GM23248 (cell line): Measurements from ENCODE around the gene DKC1. TPM values are rescaled to one million over a fixed set of nuclear protein-coding genes. Genes with fewer than 3 reads are reported as not detected.
"Not testable (repeated sequence)": the region's sequence is repeated elsewhere in the genome, so short reads cannot be mapped to it uniquely, and the experiment has no call there.

Experiments used
- DNase-seq: peaks from one replicate; pipeline ENCODE4 v3.0.0-alpha.2; 2015
- H2AFZ ChIP-seq: fragments of 200-600 bp; sonication (generic); 2 replicates; pipeline ENCODE4 v1.6.1; 2016; ENCODE audit warnings: antibody characterized with exemption
- H3F3A ChIP-seq: fragments of 200-600 bp; sonication (generic); 2 replicates; pipeline ENCODE4 v1.6.1; 2016; ENCODE audit warnings: mild to moderate bottlenecking, antibody characterized with exemption, mixed run types; ENCODE audit not compliant: insufficient read depth
- H3K27ac ChIP-seq: fragments of 200-600 bp; sonication (generic); 2 replicates; pipeline ENCODE4 v1.5.1; 2016; ENCODE audit warnings: mild to moderate bottlenecking
- H3K27me3 ChIP-seq: fragments of 200-600 bp; sonication (generic); replicated peaks from 2 replicates; pipeline ENCODE4 v1.6.1; 2016; ENCODE audit warnings: mild to moderate bottlenecking; ENCODE audit not compliant: insufficient read depth
- H3K36me3 ChIP-seq: fragments of 200-600 bp; sonication (generic); 2 replicates; pipeline ENCODE4 v1.6.1; 2016; ENCODE audit warnings: low read depth, mild to moderate bottlenecking
- H3K4me1 ChIP-seq: fragments of 200-600 bp; sonication (generic); 2 replicates; pipeline ENCODE4 v1.6.1; 2016; ENCODE audit warnings: mild to moderate bottlenecking; ENCODE audit not compliant: insufficient read depth
- H3K4me2 ChIP-seq: fragments of 200-600 bp; sonication (generic); one replicate; pipeline ENCODE4 v1.6.1; 2016; ENCODE audit warnings: mild to moderate bottlenecking; ENCODE audit not compliant: unreplicated experiment
- H3K4me3 ChIP-seq: fragments of 200-600 bp; sonication (generic); 2 replicates; pipeline ENCODE4 v1.5.1; 2016; ENCODE audit warnings: mild to moderate bottlenecking
- H3K79me2 ChIP-seq: fragments of 200-600 bp; sonication (generic); 2 replicates; pipeline ENCODE4 v1.6.1; 2016; ENCODE audit warnings: mild to moderate bottlenecking; ENCODE audit not compliant: insufficient read depth
- H3K9ac ChIP-seq: fragments of 200-600 bp; sonication (generic); 2 replicates; pipeline ENCODE4 v1.6.1; 2016; ENCODE audit warnings: mild to moderate bottlenecking
- H3K9me2 ChIP-seq: fragments of 200-600 bp; sonication (generic); 2 replicates; pipeline ENCODE4 v1.6.1; 2016; ENCODE audit warnings: mixed run types, mild to moderate bottlenecking, moderate library complexity; ENCODE audit not compliant: insufficient read depth
- H3K9me3 ChIP-seq: fragments of 200-600 bp; sonication (generic); one replicate; pipeline ENCODE4 v1.6.1; 2017; ENCODE audit warnings: low read depth
- H4K20me1 ChIP-seq: fragments of 200-600 bp; sonication (generic); 2 replicates; pipeline ENCODE4 v1.6.0; 2016; ENCODE audit not compliant: insufficient read depth
- EZH2 ChIP-seq: fragments of 200-600 bp; sonication (generic); IDR thresholded peaks from 2 replicates; pipeline ENCODE4 v1.6.1; 2018; ENCODE audit warnings: antibody characterized with exemption, mild to moderate bottlenecking; ENCODE audit not compliant: insufficient read depth, poor library complexity, severe bottlenecking
- EZH2phosphoT487 ChIP-seq: fragments of 200-600 bp; sonication (generic); IDR thresholded peaks from 2 replicates; pipeline ENCODE4 v1.6.1; 2018; ENCODE audit warnings: antibody characterized with exemption, moderate library complexity, mild to moderate bottlenecking, low read depth; ENCODE audit not compliant: insufficient read depth
- WGBS, 2 experiments: methylation state at CpG; one replicate each; pipeline ENCODE4 v1.1.6; 2015 to 2017; ENCODE audit warnings: low lambda C conversion rate in 2 of 2, low coverage in 1 of 2; ENCODE audit errors: missing lambda C conversion rate in 2 of 2; 5-methylcytosine and 5-hydroxymethylcytosine counted together
- in situ Hi-C: fragments of 300-500 bp; cut with MboI; formaldehyde crosslinking; loops from 2 replicates; pipeline ENCODE4 v1.15.0; 2020
- polyA plus RNA-seq: library from polyadenylated mRNA; unstranded; fragments of >200 nt; fragmentation: Nextera tagmentation; extraction: Ambion mirVana; gene quantifications from 2 replicates; pipeline ENCODE4 v1.2.1, GENCODE V29; 2016
- small RNA-seq: library from RNA; depleted of rRNA; stranded (forward); fragments of <200 nt; gene quantifications from one replicate; pipeline ENCODE3, GENCODE V24; 2014; ENCODE audit warnings: low read depth, low replicate concordance
- total RNA-seq: library from RNA; depleted of rRNA; stranded (reverse); fragments of >200 nt; shearing (Covaris generic); gene quantifications from 2 replicates; pipeline ENCODE4 v1.2.3, GENCODE V29; 2014; rRNA removed

Gene DKC1
- total and polyA plus RNA-seq, 2 experiments from 2014 or later, result 40.1 to 42.9 TPM

DNA sequence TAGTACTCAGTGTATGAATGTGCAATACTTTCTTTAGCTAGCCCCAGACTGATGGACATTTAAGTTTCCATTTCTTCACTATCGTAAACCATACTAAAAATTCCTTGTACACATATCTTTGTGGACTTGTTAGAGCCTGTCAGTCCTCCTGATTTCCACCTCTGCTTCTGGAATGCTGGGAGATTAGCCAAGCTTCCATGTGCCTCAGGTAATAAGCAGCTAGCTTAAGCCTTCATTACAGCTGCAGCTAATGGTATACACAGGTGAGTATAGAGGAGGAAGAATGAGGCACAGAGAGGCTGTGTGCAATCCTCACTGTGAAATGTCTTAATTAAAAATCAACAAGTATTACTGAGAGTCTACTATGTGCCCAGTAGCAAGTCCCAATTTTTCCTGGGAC, 62.0 kb downstream of the DKC1 start:
- TF ChIP-seq EZH2phosphoT487, result no peak
- no peak for TF ChIP-seq EZH2
- Histone ChIP-seq H3K27ac (no peak overlapping the region), H3K9me2 (no peaks in the 10 kb centered on the region), H3F3A (no peaks in the 10 kb centered on the region), H3K9me3 (no peaks in the 10 kb centered on the region), H3K4me2 (no peak overlapping the region), H3K36me3 (no peaks in the 10 kb centered on the region), H3K9ac (no peak overlapping the region), H3K4me3 (no peak overlapping the region), H2AFZ (no peak overlapping the region), H3K27me3 (no peaks in the 10 kb centered on the region), H3K79me2 (no peaks in the 10 kb centered on the region), H4K20me1 (no peaks in the 10 kb centered on the region), H3K4me1 (no peaks in the 10 kb centered on the region)
- in situ Hi-C loops, result loop anchor here (25.0 kb wide), 1 partner anchor 237 kb away; the partner anchor contains the start of gene CTAG1A
- WGBS, 2 experiments, result 86% methylated on average over 1 of the region's 1 CpG
- no peak for DNase-seq

DNA sequence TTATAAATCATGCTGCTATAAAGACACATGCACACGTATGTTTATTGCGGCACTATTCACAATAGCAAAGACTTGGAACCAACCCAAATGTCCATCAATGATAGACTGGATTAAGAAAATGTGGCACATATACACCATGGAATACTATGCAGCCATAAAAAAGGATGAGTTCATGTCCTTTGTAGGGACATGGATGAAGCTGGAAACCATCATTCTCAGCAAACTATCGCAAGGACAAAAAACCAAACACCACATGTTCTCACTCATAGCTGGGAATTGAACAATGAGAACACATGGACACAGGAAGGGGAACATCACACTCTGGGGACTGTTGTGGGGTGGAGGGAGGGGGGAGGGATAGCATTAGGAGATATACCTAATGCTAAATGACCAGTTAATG, 62.9 kb downstream of the DKC1 start:
- not testable (repeated sequence) for H3K9me3 ChIP-seq, H3K27ac ChIP-seq, H4K20me1 ChIP-seq, H3K9me2 ChIP-seq, H3K4me2 ChIP-seq, H3K36me3 ChIP-seq, H3K9ac ChIP-seq, H2AFZ ChIP-seq, DNase-seq, H3F3A ChIP-seq, H3K4me3 ChIP-seq, H3K27me3 ChIP-seq, H3K4me1 ChIP-seq, H3K79me2 ChIP-seq
- in situ Hi-C loops, result loop anchor here (25.0 kb wide), 1 partner anchor 238 kb away; the partner anchor contains the start of gene CTAG1A
- WGBS, 2 experiments, result 62 to 67% methylated on average over 1 to 2 of the region's 3 CpGs

Small RNA genes lying within 50 kb of the gene (small RNA-seq; reads per million reads assigned to genes)
- not detected for gene SNORA36A

Other genes starting within 250 kb of the DKC1 start
- 27.8 and 43.6 TPM in 2 replicates for gene FAM3A, start 246.6 kb upstream of the DKC1 start, total RNA-seq
- 35.2 and 35.7 TPM in 2 replicates for gene FAM3A, start 246.6 kb upstream of the DKC1 start, polyA plus RNA-seq
- gene G6PD, start 216.0 kb upstream of the DKC1 start, total RNA-seq, result 55.0 and 66.0 TPM in 2 replicates
- gene G6PD, start 216.0 kb upstream of the DKC1 start, polyA plus RNA-seq, result 42.5 and 44.3 TPM in 2 replicates
- gene IKBKG, start 215.2 kb upstream of the DKC1 start, total RNA-seq, result 18.0 and 25.9 TPM in 2 replicates
- 26.2 and 29.5 TPM in 2 replicates for gene IKBKG, start 215.2 kb upstream of the DKC1 start, polyA plus RNA-seq
- not detected in 2 replicates for gene CTAG1A, start 177.7 kb upstream of the DKC1 start, total RNA-seq
- gene CTAG1A, start 177.7 kb upstream of the DKC1 start, polyA plus RNA-seq, result not detected in 2 replicates
- not detected in 2 replicates for gene CTAG1B, start 143.6 kb upstream of the DKC1 start, total RNA-seq
- not detected in 2 replicates for gene CTAG1B, start 143.6 kb upstream of the DKC1 start, polyA plus RNA-seq
- not detected in 2 replicates for gene CTAG2, start 109.3 kb upstream of the DKC1 start, total RNA-seq
- not detected in 2 replicates for gene CTAG2, start 109.3 kb upstream of the DKC1 start, polyA plus RNA-seq
- gene GAB3, start 11.8 kb upstream of the DKC1 start, total RNA-seq, result 0.25 and 0.76 TPM in 2 replicates
- 0.89 and 1.0 TPM in 2 replicates for gene GAB3, start 11.8 kb upstream of the DKC1 start, polyA plus RNA-seq
- gene MPP1, start 42.6 kb downstream of the DKC1 start, total RNA-seq, result 16.7 and 22.7 TPM in 2 replicates
- 16.6 and 17.4 TPM in 2 replicates for gene MPP1, start 42.6 kb downstream of the DKC1 start, polyA plus RNA-seq
- gene SMIM9, start 71.8 kb downstream of the DKC1 start, total RNA-seq, result not detected in 2 replicates
- gene SMIM9, start 71.8 kb downstream of the DKC1 start, polyA plus RNA-seq, result not detected in 2 replicates
- gene F8A1, start 123.5 kb downstream of the DKC1 start, total RNA-seq, result 2.9 and 11.1 TPM in 2 replicates
- gene F8A1, start 123.5 kb downstream of the DKC1 start, polyA plus RNA-seq, result 18.9 and 23.4 TPM in 2 replicates